GM15510 (cell line): ENCODE data around the gene ELOVL6.

Experiments used
- POLR2A ChIP-seq: IDR thresholded peaks from 3 replicates; pipeline ENCODE4 v1.6.1; 2011; ENCODE audit warnings: borderline replicate concordance; ENCODE audit not compliant: insufficient read length; ENCODE audit errors: extremely low read depth

The ELOVL6 gene

DNA sequence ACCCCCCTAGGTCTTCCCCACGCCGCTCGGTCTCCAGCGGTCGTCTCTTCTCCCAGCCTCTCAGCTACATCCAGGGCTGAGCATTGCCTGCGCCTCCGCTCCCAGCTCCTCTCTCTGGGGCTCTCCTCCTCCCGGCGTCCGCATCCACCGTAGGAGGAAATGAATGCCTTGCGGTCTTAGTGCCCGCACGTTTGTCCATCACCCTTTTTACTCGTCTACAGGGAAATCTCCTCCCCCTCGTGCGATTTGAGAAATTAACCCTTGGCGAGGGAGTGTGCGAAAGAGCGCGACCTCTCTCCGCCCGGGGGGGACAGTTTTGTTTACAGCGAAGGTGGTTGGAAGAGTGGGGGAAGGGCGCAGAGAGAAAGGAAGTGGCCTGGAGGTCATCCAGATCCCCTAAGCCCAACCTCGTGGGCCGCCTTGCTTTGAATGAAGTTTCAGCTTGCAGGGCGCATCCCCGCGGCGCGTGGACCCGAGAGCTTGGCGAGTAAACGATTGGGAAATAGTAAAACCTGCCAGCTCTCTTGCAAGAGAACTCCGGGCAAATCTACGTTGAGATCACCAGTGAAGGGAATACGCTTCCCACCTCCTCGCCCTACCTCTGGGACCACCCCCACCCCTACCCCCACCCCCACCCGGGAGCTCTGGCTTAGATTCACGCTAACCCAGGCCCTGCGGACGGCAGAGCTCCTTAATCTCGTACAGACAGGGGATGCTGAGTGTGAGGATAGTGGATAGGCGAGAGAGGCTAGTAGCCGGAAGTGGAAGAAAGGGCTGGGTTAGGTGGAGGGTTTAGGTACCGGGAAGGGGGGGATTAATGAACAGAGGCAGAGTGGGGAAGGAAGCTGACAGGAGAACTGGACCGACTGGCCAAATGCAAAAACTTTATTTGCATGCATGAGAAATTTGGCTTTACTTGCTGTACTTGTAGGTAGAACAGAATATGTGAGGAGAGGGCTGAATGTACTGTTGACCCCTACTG lies at the start of gene ELOVL6:
Gene ELOVL6, minus strand, starts transcription at position 181 of the 982 bp plus-strand sequence. CDS start 280 bp downstream, outside the sequence.
- TF ChIP-seq POLR2A, result no peak

DNA sequence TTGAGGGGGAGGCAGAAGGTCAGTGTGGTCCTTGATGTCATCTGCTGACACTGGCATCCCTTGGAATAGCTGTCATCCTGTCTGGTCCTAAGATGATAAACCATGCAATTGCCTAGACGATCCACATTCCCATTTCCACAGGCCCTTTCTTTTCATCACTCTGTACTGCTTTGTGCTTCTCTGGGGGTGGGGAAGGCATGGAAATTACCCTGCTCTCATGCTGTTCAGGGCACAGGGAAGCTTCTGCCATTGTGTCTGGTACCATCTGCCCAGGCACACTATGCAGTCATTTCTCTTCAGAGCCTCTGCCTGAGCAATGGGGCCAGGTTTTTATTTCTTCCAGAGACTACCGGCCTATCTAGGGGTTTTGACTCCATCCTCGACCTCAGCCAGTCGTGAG lies 49.7 kb upstream of the ELOVL6 start:
- no peak for TF ChIP-seq POLR2A

GRCh38 chr4:110247591-110247990 lies 49.2 kb upstream of the ELOVL6 start:
- TF ChIP-seq POLR2A, result no peak

GRCh38 chr4:110245577-110245976 lies 47.2 kb upstream of the ELOVL6 start:
- no peak for TF ChIP-seq POLR2A

DNA sequence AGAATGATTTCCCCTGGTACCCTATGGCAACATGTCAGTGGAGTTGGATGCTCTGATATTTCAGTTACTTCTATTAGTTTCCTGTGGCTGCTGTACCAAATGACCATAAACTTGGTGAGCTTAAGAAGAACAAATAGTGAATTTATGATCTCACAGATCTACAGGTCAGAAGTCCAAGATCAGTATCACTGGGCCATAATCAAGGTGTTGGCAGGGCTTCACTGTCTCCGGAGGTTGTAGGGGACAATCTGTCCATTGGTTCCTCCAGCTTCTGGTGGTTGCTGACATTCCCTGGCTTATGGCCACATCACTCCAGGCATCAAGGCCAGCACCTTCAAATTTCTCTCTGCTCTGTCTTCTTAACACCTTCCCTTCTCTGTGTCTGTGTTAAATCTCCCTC lies 37.9 kb upstream of the ELOVL6 start:
- TF ChIP-seq POLR2A, result no peak

GRCh38 chr4:110231869-110232268 lies 33.5 kb upstream of the ELOVL6 start:
- no peak for TF ChIP-seq POLR2A

DNA sequence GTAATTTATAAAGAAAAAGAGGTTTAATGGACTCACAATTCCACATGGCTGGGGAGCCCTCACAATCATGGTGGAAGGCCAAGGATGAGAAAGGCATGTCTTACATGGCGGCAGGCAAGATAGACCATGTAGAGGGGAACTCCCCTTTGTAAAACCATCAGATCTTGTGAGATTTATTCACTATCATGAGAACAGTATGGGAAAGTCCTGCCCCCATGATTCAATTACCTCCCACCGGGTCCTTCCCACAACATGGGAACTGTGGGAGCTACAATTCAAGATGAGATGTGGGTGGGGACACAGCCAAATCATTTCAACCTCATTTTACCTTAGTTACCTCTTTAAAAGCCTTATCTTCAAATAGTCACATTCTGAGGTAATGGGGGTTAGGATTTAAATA lies 30.9 kb upstream of the ELOVL6 start:
- no peak for TF ChIP-seq POLR2A

DNA sequence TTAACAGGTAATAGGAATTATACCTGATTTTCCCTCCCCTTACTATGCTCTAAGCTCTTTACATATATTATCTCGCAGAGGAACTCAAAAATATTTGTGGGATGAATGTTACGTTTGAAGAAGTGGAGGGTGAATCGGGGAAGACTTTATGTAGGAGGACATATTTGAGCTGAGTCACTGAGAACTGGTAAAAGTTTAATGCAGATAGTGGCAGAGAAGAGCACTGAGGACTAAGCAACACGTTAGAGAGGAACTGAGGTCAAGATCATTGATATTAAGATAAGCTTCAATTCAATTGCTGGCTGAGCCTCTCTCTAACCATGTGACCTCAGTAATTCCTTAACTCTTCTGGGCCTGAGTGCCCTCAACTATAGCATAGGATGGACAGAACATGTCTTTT lies 26.4 kb upstream of the ELOVL6 start:
- no peak for TF ChIP-seq POLR2A

DNA sequence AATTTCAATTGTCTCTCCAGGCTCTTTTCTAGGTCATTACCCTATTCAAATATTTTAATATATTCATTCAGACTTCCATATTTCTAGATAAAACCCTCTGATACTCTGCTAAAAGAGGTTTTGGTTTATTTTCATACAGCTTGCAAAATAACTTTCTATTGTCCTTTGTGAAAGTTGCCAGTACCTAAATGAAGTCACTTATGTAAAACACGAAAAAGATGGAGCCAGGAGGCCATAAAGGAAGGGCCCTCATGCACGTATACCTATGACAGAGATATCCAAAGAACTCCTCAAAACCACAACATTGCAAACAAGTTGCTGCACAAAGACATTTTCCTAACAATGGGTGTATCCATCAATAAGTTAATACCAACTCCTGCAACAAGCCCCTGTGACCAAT lies 25.7 kb upstream of the ELOVL6 start:
- TF ChIP-seq POLR2A, result no peak

GRCh38 chr4:110216129-110216528 lies 17.7 kb upstream of the ELOVL6 start:
- TF ChIP-seq POLR2A, result no peak

- TF ChIP-seq POLR2A, result no peak
These were observed 13.3 kb upstream of the ELOVL6 start for GRCh38 chr4:110211770-110212061.

- TF ChIP-seq POLR2A, result no peak
These were observed 12.8 kb upstream of the ELOVL6 start for GRCh38 chr4:110211007-110211769.

- no peak for TF ChIP-seq POLR2A
These were observed 10.0 kb upstream of the ELOVL6 start for GRCh38 chr4:110208419-110208818.

GRCh38 chr4:110207233-110207632 lies 8.8 kb upstream of the ELOVL6 start:
- no peak for TF ChIP-seq POLR2A

DNA sequence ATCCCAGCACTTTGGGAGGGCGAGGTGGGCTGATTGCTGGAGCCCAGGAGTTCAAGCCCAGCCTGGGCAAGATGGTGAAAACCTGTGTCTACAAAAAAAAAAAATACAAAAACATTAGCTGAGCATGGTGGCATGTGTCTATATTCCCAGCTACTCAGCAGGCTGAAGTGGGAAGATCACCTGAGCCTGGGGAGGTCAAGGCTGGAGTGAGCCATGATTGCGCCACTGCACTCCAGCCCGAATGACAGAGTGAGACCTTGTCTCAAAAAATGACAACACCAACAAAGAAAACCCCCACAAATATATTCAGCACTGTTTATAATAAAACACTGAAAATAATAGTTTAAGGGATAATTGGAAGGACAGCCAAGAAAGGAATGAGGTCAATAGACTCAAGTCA lies 3.6 kb upstream of the ELOVL6 start:
- no peak for TF ChIP-seq POLR2A

GRCh38 chr4:110201502-110201901 lies 3.1 kb upstream of the ELOVL6 start:
- no peak for TF ChIP-seq POLR2A

DNA sequence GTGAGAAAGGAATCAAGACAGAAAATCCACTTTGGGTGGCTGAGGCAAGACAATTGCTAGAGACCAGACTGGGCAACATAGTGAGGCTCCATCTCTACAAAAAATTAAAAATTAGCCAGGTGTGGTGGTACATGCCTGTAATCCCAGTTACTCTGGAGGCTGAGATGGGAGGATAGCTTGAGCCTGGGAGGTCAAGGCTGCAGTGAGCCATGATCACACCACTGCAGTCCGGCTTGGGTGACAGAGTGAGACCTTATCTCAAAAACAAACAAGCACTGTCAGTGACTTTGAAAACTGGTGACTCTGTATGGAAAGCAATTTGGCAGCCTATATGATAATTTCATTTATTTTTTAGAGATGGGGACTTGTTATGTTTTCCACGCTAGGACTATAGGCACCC lies 2.3 kb upstream of the ELOVL6 start:
- TF ChIP-seq POLR2A, result no peak

DNA sequence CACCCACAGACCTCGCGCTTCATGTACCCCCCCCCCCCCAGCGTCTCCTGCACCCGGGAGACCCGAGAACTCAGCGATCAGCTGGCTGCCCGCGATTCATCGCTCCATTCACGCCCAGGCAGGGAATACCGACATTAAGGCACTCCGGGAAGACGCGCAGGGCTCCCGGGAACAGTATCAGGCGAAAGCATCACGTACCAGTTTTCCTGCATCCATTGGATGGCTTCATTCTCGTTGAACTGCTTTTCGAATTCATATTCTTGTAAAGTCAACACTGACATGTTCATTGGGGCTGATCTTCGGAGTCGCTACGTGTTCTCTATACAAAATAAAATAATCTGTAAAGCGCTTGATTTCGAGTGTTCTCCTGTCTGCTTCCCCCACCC lies 373 bp downstream of the ELOVL6 start:
- TF ChIP-seq POLR2A, result no peak
